HCT116 (cell line): Measurements from ENCODE around the gene ASAP3. TPM values are rescaled to one million over a fixed set of nuclear protein-coding genes. Genes with fewer than 3 reads are reported as not detected.

Experiments
- ATAC-seq: fragments of 200-7000 bp; cut with Tn5 transposase; 2 replicates; pipeline ENCODE4 v1.9.1; 2020; ENCODE audit warnings: mild to moderate bottlenecking, moderate library complexity
- BruUV-seq: library from RNA; stranded (reverse); fragments of 400-500 nt; replicated peaks from 2 replicates; lab custom pipeline; 2021; lab: Mats Ljungman, UMichigan
- CTCF ChIA-PET: fragments of 300-600 bp; sonication (Branson Sonifier 250); formaldehyde crosslinking; loops from one replicate; lab custom pipeline; 2021; ENCODE audit warnings: antibody characterized with exemption; lab: Charles Lee
- POLR2A ChIA-PET: fragments of 300-600, 350-600 bp; sonication (Branson Sonifier 250); formaldehyde crosslinking; loops from one replicate; lab custom pipeline; 2021; ENCODE audit warnings: antibody characterized with exemption; lab: Charles Lee
- RAD21 ChIA-PET, 2 experiments: fragments of 300-600 bp; sonication (Branson Sonifier 250); formaldehyde crosslinking; loops; one replicate each; lab custom pipeline; 2023; ENCODE audit warnings: low total read pairs in 2 of 2; ENCODE audit not compliant: uncharacterized antibody in 2 of 2, unreplicated experiment in 2 of 2, low non-redundant PET in 1 of 2; lab: Charles Lee
- DNase-seq: peaks from one replicate; pipeline ENCODE4 v3.0.0-alpha.2; 2010; ENCODE audit warnings: low read depth, low spot score
- H2AFZ ChIP-seq: fragments of 200-600 bp; shearing (Covaris generic), sonication (generic); 2 replicates; pipeline ENCODE4 v1.6.1; 2017; ENCODE audit warnings: low read depth, mixed run types, mixed read lengths, antibody characterized with exemption, low read length; ENCODE audit not compliant: poor library complexity, severe bottlenecking
- H3K27ac ChIP-seq: 2 replicates; pipeline ENCODE4 v1.5.1; 2012; ENCODE audit warnings: low read depth, low read length
- H3K27me3 ChIP-seq: fragments of 200-600 bp; sonication (generic); 2 replicates; pipeline ENCODE4 v1.6.1; 2016; ENCODE audit warnings: mixed run types, low read length, mixed read lengths; ENCODE audit not compliant: insufficient read depth
- H3K36me3 ChIP-seq, 2 experiments: fragments of 200-500 bp in 1 of 2; fragments of 200-600 bp in 1 of 2; sonication (Bioruptor generic) in 1 of 2; sonication (generic) in 1 of 2; 2 replicates each; pipeline versions ENCODE4 v1.5.1 to v1.6.1; 2014 to 2016; ENCODE audit warnings: low read length in 2 of 2, inconsistent platforms in 1 of 2, mixed read lengths in 1 of 2, mixed run types in 1 of 2; ENCODE audit not compliant: insufficient read depth in 2 of 2, control insufficient read depth in 1 of 2
- H3K4me1 ChIP-seq, 2 experiments: fragments of 200-600 bp in 1 of 2; sonication (generic) in 1 of 2; 2 replicates each; pipeline versions ENCODE4 v1.5.1 to v1.6.1; 2012 to 2017; ENCODE audit warnings: low read length in 2 of 2, inconsistent platforms in 1 of 2, mild to moderate bottlenecking in 1 of 2, mixed read lengths in 1 of 2, mixed run types in 1 of 2, moderate library complexity in 1 of 2; ENCODE audit not compliant: insufficient read depth in 2 of 2, control insufficient read depth in 1 of 2
- H3K4me2 ChIP-seq: fragments of 200-600 bp; sonication (generic); 2 replicates; pipeline ENCODE4 v1.6.1; 2017; ENCODE audit warnings: mixed run types, low read length, mixed read lengths
- H3K4me3 ChIP-seq, 2 experiments: fragments of 200-600 bp in 1 of 2; sonication (generic) in 1 of 2; replicated peaks in 1 of 2; 2 replicates each; pipeline ENCODE4 v1.5.1; 2011 to 2016; ENCODE audit warnings: low read length in 2 of 2, control low read depth in 1 of 2, low read depth in 1 of 2, mild to moderate bottlenecking in 1 of 2, mixed read lengths in 1 of 2, mixed run types in 1 of 2
- H3K79me2 ChIP-seq: fragments of 200-600 bp; sonication (generic); 2 replicates; pipeline ENCODE4 v1.6.1; 2017; ENCODE audit warnings: mild to moderate bottlenecking, mixed run types, low read length, moderate library complexity, mixed read lengths; ENCODE audit not compliant: insufficient read depth
- H3K9ac ChIP-seq: fragments of 200-600 bp; sonication (generic); 2 replicates; pipeline ENCODE4 v1.6.1; 2016; ENCODE audit warnings: low read length, mixed read lengths
- H3K9me2 ChIP-seq: fragments of 200-600 bp; sonication (generic), shearing (Covaris generic); 2 replicates; pipeline ENCODE4 v1.6.1; 2017; ENCODE audit warnings: mixed run types, mild to moderate bottlenecking, moderate library complexity; ENCODE audit not compliant: insufficient read depth
- H3K9me3 ChIP-seq, 2 experiments: fragments of 200-500 bp in 1 of 2; fragments of 200-600 bp in 1 of 2; sonication (Bioruptor generic) in 1 of 2; sonication (generic) in 1 of 2; 2 replicates each; pipeline ENCODE4 v1.6.1; 2014 to 2017; ENCODE audit warnings: low read length in 2 of 2, mixed read lengths in 2 of 2, inconsistent platforms in 1 of 2, low read depth in 1 of 2, mild to moderate bottlenecking in 1 of 2, mixed run types in 1 of 2, moderate library complexity in 1 of 2; ENCODE audit not compliant: control insufficient read depth in 1 of 2, insufficient read depth in 1 of 2
- H4K20me1 ChIP-seq: fragments of 200-600 bp; sonication (generic), shearing (Covaris generic); 2 replicates; pipeline ENCODE4 v1.6.1; 2017; ENCODE audit warnings: mixed run types, mild to moderate bottlenecking, moderate library complexity; ENCODE audit not compliant: insufficient read depth
- CBX3 ChIP-seq: IDR thresholded peaks from 2 replicates; pipeline ENCODE4 v1.6.1; 2012; ENCODE audit warnings: low read depth
- CEBPB ChIP-seq: IDR thresholded peaks from 2 replicates; pipeline ENCODE4 v1.6.1; 2012; ENCODE audit warnings: low read depth
- EGR1 ChIP-seq: IDR thresholded peaks from 2 replicates; pipeline ENCODE4 v1.6.1; 2012; ENCODE audit warnings: low read depth
- EZH2 ChIP-seq: fragments of 200-600 bp; sonication (generic); IDR thresholded peaks from 2 replicates; pipeline ENCODE4 v1.6.1; 2017; ENCODE audit warnings: antibody characterized with exemption, mixed run types
- EZH2phosphoT487 ChIP-seq: fragments of 200-600 bp; IDR thresholded peaks from 2 replicates; pipeline ENCODE4 v1.6.1; 2018; ENCODE audit warnings: antibody characterized with exemption, borderline replicate concordance
- FOSL1 ChIP-seq: IDR thresholded peaks from 2 replicates; pipeline ENCODE4 v1.6.1; 2012; ENCODE audit warnings: low read depth
- JUND ChIP-seq: IDR thresholded peaks from 2 replicates; pipeline ENCODE4 v1.6.1; 2012
- POLR2AphosphoS5 ChIP-seq: IDR thresholded peaks from 2 replicates; pipeline ENCODE4 v1.6.1; 2011; ENCODE audit warnings: mild to moderate bottlenecking, low read depth, low read length, moderate library complexity
- SP1 ChIP-seq: IDR thresholded peaks from 2 replicates; pipeline ENCODE4 v1.6.1; 2012; ENCODE audit warnings: low read depth
- SRF ChIP-seq: IDR thresholded peaks from 2 replicates; pipeline ENCODE4 v1.6.1; 2012; ENCODE audit warnings: low read depth
- YY1 ChIP-seq: IDR thresholded peaks from 2 replicates; pipeline ENCODE4 v1.6.1; 2011; ENCODE audit warnings: low read length, low read depth, moderate library complexity, mild to moderate bottlenecking; ENCODE audit not compliant: insufficient replicate concordance; ENCODE audit errors: extremely low read depth
- ZFX ChIP-seq: fragments of 450-650 bp; IDR thresholded peaks from 2 replicates; pipeline ENCODE4 v1.6.1; 2017
- ZNF274 ChIP-seq: fragments of 200-500 bp; sonication (Bioruptor generic); IDR thresholded peaks from 2 replicates; pipeline ENCODE4 v1.6.1; 2014; ENCODE audit warnings: mild to moderate bottlenecking, low read depth, low read length, inconsistent platforms
- intact Hi-C: fragments of 100-400 bp; cut with micrococcal nuclease; formaldehyde crosslinking; loops from 2 replicates; pipeline ENCODE4 v1.10.0; 2022
- total RNA-seq: library from RNA; stranded (reverse); gene quantifications from one replicate; pipeline ENCODE4 v1.2.1, GENCODE V29; 2021; ENCODE audit not compliant: unreplicated experiment
- TF ChIP-seq, protein P1 (sequence below): IDR thresholded peaks from 2 replicates; pipeline ENCODE4 v1.6.1; 2011; ENCODE audit warnings: mild to moderate bottlenecking, low read length, moderate library complexity; ENCODE audit not compliant: insufficient replicate concordance; ENCODE audit errors: extremely low read depth
- TF ChIP-seq, protein P2 (sequence below), 3 experiments: fragments of 200-600 bp in 1 of 3; sonication (generic) in 1 of 3; IDR thresholded peaks in 2 of 3; conservative IDR thresholded peaks in 1 of 3; 2 replicates each; pipeline ENCODE4 v1.5.1; 2012 to 2017; ENCODE audit warnings: low read depth in 2 of 3, low read length in 2 of 3, antibody characterized with exemption in 1 of 3, borderline replicate concordance in 1 of 3, control low read depth in 1 of 3, mild to moderate bottlenecking in 1 of 3, mixed read lengths in 1 of 3, mixed run types in 1 of 3, moderate library complexity in 1 of 3; ENCODE audit not compliant: insufficient read depth in 1 of 3
- TF ChIP-seq, protein P3 (sequence below): IDR thresholded peaks from 2 replicates; pipeline ENCODE4 v1.6.1; 2012

ASAP3 gene
- total RNA-seq, 1 experiment from 2014 or later: 19.7 TPM

DNA sequence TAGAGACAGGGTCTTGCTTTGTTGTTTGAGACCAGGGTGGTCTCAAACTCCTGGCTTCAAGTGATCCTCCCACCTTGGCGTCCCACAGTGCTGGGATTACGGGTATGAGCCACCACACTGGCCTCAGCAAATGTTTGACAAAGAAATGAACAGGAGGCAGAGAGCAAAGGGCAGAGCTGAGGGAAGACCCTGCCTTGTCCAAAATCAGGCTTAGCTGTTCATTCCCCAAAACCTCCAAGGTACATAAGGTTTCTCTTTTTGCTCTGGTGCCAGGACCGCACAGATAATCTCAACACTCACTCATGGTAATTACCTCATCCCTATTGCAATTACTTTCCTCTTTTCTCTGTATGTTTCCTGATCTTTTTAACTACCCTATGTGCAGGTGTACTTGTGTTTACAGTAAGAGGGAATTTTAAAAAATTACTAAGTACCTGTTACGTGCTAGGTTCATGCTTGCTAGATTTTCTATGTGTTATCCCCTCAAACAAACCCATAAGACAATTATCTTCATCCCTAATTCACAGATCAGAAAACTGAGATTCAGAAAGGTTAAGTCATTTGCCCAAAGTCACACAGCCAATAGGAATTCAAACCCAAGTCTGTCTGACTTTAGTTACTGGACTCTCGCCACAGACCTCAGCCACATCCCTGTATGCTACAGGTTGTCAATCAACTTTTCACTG lies 11.5 kb downstream of the ASAP3 start:
- no peaks in the 10 kb centered on the region for H3K9me3 ChIP-seq
- H3K4me1 ChIP-seq: peaks cover 9 to 18% of the 10 kb centered on the region in 2 experiments
- no peaks in the 10 kb centered on the region for H3K27me3 ChIP-seq
- BruUV-seq: no TSS peak
- no peak overlapping the region for H3K4me2 ChIP-seq
- TF ChIP-seq POLR2AphosphoS5 (no peak), ZFX (no peak), SRF (no peak), FOSL1 (no peak), EZH2phosphoT487 (no peak), YY1 (no peak), ZNF274 (no peak), EZH2 (no peak), JUND (no peak), CBX3 (no peak), SP1 (no peak), EGR1 (no peak), CEBPB (no peak)
- TF ChIP-seq, protein P1, sequence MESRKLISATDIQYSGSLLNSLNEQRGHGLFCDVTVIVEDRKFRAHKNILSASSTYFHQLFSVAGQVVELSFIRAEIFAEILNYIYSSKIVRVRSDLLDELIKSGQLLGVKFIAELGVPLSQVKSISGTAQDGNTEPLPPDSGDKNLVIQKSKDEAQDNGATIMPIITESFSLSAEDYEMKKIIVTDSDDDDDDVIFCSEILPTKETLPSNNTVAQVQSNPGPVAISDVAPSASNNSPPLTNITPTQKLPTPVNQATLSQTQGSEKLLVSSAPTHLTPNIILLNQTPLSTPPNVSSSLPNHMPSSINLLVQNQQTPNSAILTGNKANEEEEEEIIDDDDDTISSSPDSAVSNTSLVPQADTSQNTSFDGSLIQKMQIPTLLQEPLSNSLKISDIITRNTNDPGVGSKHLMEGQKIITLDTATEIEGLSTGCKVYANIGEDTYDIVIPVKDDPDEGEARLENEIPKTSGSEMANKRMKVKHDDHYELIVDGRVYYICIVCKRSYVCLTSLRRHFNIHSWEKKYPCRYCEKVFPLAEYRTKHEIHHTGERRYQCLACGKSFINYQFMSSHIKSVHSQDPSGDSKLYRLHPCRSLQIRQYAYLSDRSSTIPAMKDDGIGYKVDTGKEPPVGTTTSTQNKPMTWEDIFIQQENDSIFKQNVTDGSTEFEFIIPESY: no peak
- TF ChIP-seq, protein P2, sequence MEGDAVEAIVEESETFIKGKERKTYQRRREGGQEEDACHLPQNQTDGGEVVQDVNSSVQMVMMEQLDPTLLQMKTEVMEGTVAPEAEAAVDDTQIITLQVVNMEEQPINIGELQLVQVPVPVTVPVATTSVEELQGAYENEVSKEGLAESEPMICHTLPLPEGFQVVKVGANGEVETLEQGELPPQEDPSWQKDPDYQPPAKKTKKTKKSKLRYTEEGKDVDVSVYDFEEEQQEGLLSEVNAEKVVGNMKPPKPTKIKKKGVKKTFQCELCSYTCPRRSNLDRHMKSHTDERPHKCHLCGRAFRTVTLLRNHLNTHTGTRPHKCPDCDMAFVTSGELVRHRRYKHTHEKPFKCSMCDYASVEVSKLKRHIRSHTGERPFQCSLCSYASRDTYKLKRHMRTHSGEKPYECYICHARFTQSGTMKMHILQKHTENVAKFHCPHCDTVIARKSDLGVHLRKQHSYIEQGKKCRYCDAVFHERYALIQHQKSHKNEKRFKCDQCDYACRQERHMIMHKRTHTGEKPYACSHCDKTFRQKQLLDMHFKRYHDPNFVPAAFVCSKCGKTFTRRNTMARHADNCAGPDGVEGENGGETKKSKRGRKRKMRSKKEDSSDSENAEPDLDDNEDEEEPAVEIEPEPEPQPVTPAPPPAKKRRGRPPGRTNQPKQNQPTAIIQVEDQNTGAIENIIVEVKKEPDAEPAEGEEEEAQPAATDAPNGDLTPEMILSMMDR (IDR thresholded peaks at IDR 0.05 in 2 of 3, conservative IDR thresholded peaks at IDR 0.05 in 1 of 3; ENCODE audit: borderline replicate concordance in 1 of 3, insufficient read depth in 1 of 3, low read depth in 2 of 3, low read length in 2 of 3): no peak
- TF ChIP-seq, protein P3, sequence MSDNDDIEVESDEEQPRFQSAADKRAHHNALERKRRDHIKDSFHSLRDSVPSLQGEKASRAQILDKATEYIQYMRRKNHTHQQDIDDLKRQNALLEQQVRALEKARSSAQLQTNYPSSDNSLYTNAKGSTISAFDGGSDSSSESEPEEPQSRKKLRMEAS: no peak
- ChIA-PET POLR2A (no interaction called here), RAD21 (no interaction called here), CTCF (no interaction called here)
- H3K4me3 ChIP-seq: no peak overlapping the region
- H3K9ac ChIP-seq: no peak overlapping the region
- DNase-seq (no peak), ATAC-seq (no peak)
- intact Hi-C loops: no loop called here
- no peak overlapping the region for H2AFZ ChIP-seq
- H3K36me3 ChIP-seq: no peaks in the 10 kb centered on the region
- no peaks in the 10 kb centered on the region for H4K20me1 ChIP-seq
- no peaks in the 10 kb centered on the region for H3K9me2 ChIP-seq
- H3K27ac ChIP-seq: no peak overlapping the region
- H3K79me2 ChIP-seq: no peaks in the 10 kb centered on the region
